K562 (cell line): Measurements from ENCODE around the gene TBX6. TPM values are rescaled to one million over a fixed set of nuclear protein-coding genes. Genes with fewer than 3 reads are reported as not detected.

Experiments
- ARHGAP35 ChIP-seq: fragments of 450-650 bp; IDR thresholded peaks from 2 replicates; pipeline ENCODE4 v1.6.1; 2018; ENCODE audit not compliant: partially characterized antibody
- ASH1L ChIP-seq: fragments of 450-650 bp; IDR thresholded peaks from 2 replicates; pipeline ENCODE4 v1.6.1; 2018; ENCODE audit warnings: borderline replicate concordance, mild to moderate bottlenecking, low read depth; ENCODE audit not compliant: partially characterized antibody
- BCL6 ChIP-seq: fragments of 250-450 bp; sonication (Bioruptor Pico); IDR thresholded peaks from 2 replicates; pipeline ENCODE4 v1.4.0; 2020
- CBX3 ChIP-seq, 2 experiments: IDR thresholded peaks; 1 replicate in 1 of 2; 2 replicates in 1 of 2; pipeline ENCODE4 v1.6.1; 2012; ENCODE audit warnings: inconsistent platforms in 2 of 2, low read length in 2 of 2, borderline replicate concordance in 1 of 2, control low read depth in 1 of 2
- CBX5 ChIP-seq: IDR thresholded peaks from 2 replicates; pipeline ENCODE4 v1.6.1; 2014; ENCODE audit warnings: low read depth, borderline replicate concordance
- CHD2 ChIP-seq: IDR thresholded peaks from 2 replicates; pipeline ENCODE4 v1.6.1; 2011; ENCODE audit warnings: low read depth, low read length
- DACH1 ChIP-seq: fragments of 450-650 bp; IDR thresholded peaks from 2 replicates; pipeline ENCODE4 v1.6.1; 2018; ENCODE audit not compliant: partially characterized antibody
- HDAC6 ChIP-seq: IDR thresholded peaks from 2 replicates; pipeline ENCODE4 v1.6.1; 2012; ENCODE audit warnings: low read depth, mild to moderate bottlenecking, control low read depth, inconsistent platforms, low read length, moderate library complexity
- MAFG ChIP-seq: fragments of 450-650 bp; conservative IDR thresholded peaks from 2 replicates; pipeline ENCODE4 v1.6.1; 2016; ENCODE audit warnings: missing genetic modification characterization, missing compliant biosample characterization
- PHF8 ChIP-seq: fragments of 200-600 bp; sonication (generic); IDR thresholded peaks from 2 replicates; pipeline ENCODE4 v1.6.1; 2012; ENCODE audit warnings: mixed run types, mild to moderate bottlenecking, inconsistent platforms, low read length, moderate library complexity, borderline replicate concordance
- POLR3A ChIP-seq: IDR thresholded peaks from 2 replicates; pipeline ENCODE4 v1.6.1; 2011; ENCODE audit warnings: borderline replicate concordance, mild to moderate bottlenecking, moderate library complexity; ENCODE audit not compliant: insufficient read length, insufficient read depth; ENCODE audit errors: extremely low read depth
- PTBP1 ChIP-seq: fragments of 200-400 bp; formaldehyde crosslinking; IDR thresholded peaks from 2 replicates; pipeline ENCODE4 v1.6.1; 2017; ENCODE audit warnings: low read depth, low read length
- PURB ChIP-seq: sonication (generic); formaldehyde crosslinking; IDR thresholded peaks from 2 replicates; pipeline ENCODE4 v1.9.0; 2021; ENCODE audit warnings: low read depth, mild to moderate bottlenecking, missing genetic modification reagents
- RFX1 ChIP-seq: fragments of 450-650 bp; IDR thresholded peaks from 2 replicates; pipeline ENCODE4 v1.6.1; 2016; ENCODE audit warnings: mild to moderate bottlenecking, moderate library complexity
- TCF3 ChIP-seq: sonication (generic); formaldehyde crosslinking; IDR thresholded peaks from 2 replicates; pipeline ENCODE4 v1.4.0; 2020; ENCODE audit warnings: mild to moderate bottlenecking, missing genetic modification reagents
- ZEB2 ChIP-seq: fragments of 450-650 bp; IDR thresholded peaks from 2 replicates; pipeline ENCODE4 v1.6.1; 2016
- ZNF436 ChIP-seq: fragments of 250-450, 450-650 bp; sonication (Bioruptor Pico); formaldehyde crosslinking; IDR thresholded peaks from 2 replicates; pipeline ENCODE4 v1.7.0; 2020; ENCODE audit warnings: mild to moderate bottlenecking
- polyA plus RNA-seq, 8 experiments: library from polyadenylated mRNA; depleted of rRNA in 4 of 8; stranded (reverse) in 5 of 8; unstranded in 3 of 8; fragments of >200 nt; fragmentation: Nextera tagmentation in 2 of 8; fragmentation: Illumina TruSeq in 1 of 8; extraction: Ambion mirVana in 2 of 8; extraction: Trizol in 1 of 8; gene quantifications; 2 replicates each; pipeline versions ENCODE4 v1.2.1 to v1.2.3, GENCODE V29; 2011 to 2014; ENCODE audit warnings: inconsistent platforms in 1 of 8, missing spikeins in 1 of 8
- total RNA-seq, 7 experiments: library from RNA; depleted of rRNA in 6 of 7; stranded (reverse); fragments of >200 nt in 6 of 7; fragmentation: Illumina TruSeq in 2 of 7; extraction: Trizol in 2 of 7; gene quantifications; 2 replicates each; pipeline versions ENCODE4 v1.2.1 to v1.2.3, GENCODE V29; 2011 to 2021; ENCODE audit warnings: low replicate concordance in 1 of 7
- TF ChIP-seq, protein P1 (sequence below), 2 experiments: fragments of 450-650 bp in 1 of 2; sonication (generic) in 1 of 2; formaldehyde crosslinking in 1 of 2; IDR thresholded peaks in 1 of 2; conservative IDR thresholded peaks in 1 of 2; 2 replicates each; pipeline versions ENCODE4 v1.6.1 to v1.8.1; 2016 to 2023; ENCODE audit warnings: mild to moderate bottlenecking in 2 of 2, moderate library complexity in 2 of 2, inconsistent platforms in 1 of 2, missing genetic modification reagents in 1 of 2
- TF ChIP-seq, protein P2 (sequence below): sonication (generic); formaldehyde crosslinking; IDR thresholded peaks from 2 replicates; pipeline ENCODE4 v1.8.1; 2022; ENCODE audit warnings: missing genetic modification reagents
- TF ChIP-seq, protein P3 (sequence below): fragments of 450-650 bp; IDR thresholded peaks from 2 replicates; pipeline ENCODE4 v1.6.1; 2017; ENCODE audit warnings: antibody characterized with exemption
- TF ChIP-seq, protein P4 (sequence below): sonication (generic); formaldehyde crosslinking; IDR thresholded peaks from 2 replicates; pipeline ENCODE4 v1.8.1; 2023; ENCODE audit warnings: mild to moderate bottlenecking, missing genetic modification reagents
- TF ChIP-seq, protein P5 (sequence below): IDR thresholded peaks from 2 replicates; pipeline ENCODE4 v1.6.1; 2011; ENCODE audit not compliant: insufficient read length; ENCODE audit errors: extremely low read depth

Gene TBX6
- total and polyA plus RNA-seq, 9 of the 15 experiments (the other 6 are each of a cell fraction or from before 2014, with no cell fraction given) = 0.07 to 0.58 (median 0.11) TPM; not detected in 2

DNA sequence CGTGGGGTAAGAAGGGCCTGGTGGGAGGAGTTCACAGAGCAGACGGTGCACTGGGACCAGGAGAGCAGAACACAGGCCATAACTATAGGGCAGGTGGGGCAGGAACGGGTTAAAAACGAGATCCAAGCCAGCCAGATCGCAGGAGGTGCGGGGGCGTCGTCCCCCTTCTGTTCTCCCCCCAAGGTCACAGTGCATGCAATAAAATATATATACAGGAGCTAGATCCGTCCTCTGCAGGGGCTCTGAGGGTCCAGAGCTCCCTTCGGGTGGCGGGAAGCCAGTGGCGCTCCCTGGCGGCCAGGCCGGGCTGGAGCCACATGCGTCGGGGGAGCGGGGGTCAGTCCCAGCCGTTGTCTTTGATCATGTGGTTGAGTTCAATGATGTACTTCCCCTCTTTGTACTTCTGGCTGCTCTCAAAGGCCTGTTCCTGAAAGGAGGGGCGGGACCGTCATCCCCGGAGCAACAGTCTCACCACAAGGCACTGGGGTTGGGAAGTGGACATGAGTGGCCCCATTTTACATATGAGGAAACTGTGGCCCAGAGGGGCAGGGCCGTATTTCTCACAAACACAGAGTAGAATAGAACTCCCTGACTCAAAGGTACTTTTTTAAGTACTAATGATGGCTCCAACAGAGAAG is 768 bp upstream of the TBX6 start (continued):
- TF ChIP-seq, protein P1, sequence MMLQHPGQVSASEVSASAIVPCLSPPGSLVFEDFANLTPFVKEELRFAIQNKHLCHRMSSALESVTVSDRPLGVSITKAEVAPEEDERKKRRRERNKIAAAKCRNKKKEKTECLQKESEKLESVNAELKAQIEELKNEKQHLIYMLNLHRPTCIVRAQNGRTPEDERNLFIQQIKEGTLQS (IDR thresholded peaks at IDR 0.05) = no peak
- TF ChIP-seq, protein P1 (CRISPR knock-in tag; conservative IDR thresholded peaks at IDR 0.05) = no peak
- TF ChIP-seq, protein P2, sequence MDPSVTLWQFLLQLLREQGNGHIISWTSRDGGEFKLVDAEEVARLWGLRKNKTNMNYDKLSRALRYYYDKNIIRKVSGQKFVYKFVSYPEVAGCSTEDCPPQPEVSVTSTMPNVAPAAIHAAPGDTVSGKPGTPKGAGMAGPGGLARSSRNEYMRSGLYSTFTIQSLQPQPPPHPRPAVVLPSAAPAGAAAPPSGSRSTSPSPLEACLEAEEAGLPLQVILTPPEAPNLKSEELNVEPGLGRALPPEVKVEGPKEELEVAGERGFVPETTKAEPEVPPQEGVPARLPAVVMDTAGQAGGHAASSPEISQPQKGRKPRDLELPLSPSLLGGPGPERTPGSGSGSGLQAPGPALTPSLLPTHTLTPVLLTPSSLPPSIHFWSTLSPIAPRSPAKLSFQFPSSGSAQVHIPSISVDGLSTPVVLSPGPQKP (CRISPR knock-in tag) = no peak
- peak; percentile 92 for TF ChIP-seq BCL6
- no peak; the same call in 1 of the 2 replicates for TF ChIP-seq ZEB2
- no peak for TF ChIP-seq POLR3A
- peak; percentile 78; the same call in 1 of the 2 replicates for TF ChIP-seq PTBP1
- TF ChIP-seq CBX5 = 0 out of 2 replicates have a peak, but pooled peaks have one; percentile 40
- TF ChIP-seq PHF8 = peak; percentile 32; the same call in 1 of the 2 replicates
- 0 out of 2 replicates have a peak, but pooled peaks have one; percentile 21 for TF ChIP-seq MAFG (tag)
- TF ChIP-seq ZNF436 (CRISPR knock-in tag) = no peak
- no peak for TF ChIP-seq ASH1L
- TF ChIP-seq ARHGAP35 = no peak
- no peak; the same call in 1 of the 2 replicates for TF ChIP-seq RFX1
- no peak for TF ChIP-seq CHD2
- TF ChIP-seq PURB = no peak
- TF ChIP-seq DACH1 = no peak
- peak; percentile 47; the same call in 1 of the 2 replicates for TF ChIP-seq TCF3
- TF ChIP-seq CBX3 (IDR thresholded peaks at IDR 0.05; ENCODE audit: borderline replicate concordance in 1 of 2, low read length in 2 of 2) = peak in 1 of 2 experiments; percentile 58; a peak in 1 of 3 replicates
- TF ChIP-seq HDAC6 = no peak
- TF ChIP-seq, protein P3, sequence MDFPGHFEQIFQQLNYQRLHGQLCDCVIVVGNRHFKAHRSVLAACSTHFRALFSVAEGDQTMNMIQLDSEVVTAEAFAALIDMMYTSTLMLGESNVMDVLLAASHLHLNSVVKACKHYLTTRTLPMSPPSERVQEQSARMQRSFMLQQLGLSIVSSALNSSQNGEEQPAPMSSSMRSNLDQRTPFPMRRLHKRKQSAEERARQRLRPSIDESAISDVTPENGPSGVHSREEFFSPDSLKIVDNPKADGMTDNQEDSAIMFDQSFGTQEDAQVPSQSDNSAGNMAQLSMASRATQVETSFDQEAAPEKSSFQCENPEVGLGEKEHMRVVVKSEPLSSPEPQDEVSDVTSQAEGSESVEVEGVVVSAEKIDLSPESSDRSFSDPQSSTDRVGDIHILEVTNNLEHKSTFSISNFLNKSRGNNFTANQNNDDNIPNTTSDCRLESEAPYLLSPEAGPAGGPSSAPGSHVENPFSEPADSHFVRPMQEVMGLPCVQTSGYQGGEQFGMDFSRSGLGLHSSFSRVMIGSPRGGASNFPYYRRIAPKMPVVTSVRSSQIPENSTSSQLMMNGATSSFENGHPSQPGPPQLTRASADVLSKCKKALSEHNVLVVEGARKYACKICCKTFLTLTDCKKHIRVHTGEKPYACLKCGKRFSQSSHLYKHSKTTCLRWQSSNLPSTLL = no peak
- TF ChIP-seq, protein P4, sequence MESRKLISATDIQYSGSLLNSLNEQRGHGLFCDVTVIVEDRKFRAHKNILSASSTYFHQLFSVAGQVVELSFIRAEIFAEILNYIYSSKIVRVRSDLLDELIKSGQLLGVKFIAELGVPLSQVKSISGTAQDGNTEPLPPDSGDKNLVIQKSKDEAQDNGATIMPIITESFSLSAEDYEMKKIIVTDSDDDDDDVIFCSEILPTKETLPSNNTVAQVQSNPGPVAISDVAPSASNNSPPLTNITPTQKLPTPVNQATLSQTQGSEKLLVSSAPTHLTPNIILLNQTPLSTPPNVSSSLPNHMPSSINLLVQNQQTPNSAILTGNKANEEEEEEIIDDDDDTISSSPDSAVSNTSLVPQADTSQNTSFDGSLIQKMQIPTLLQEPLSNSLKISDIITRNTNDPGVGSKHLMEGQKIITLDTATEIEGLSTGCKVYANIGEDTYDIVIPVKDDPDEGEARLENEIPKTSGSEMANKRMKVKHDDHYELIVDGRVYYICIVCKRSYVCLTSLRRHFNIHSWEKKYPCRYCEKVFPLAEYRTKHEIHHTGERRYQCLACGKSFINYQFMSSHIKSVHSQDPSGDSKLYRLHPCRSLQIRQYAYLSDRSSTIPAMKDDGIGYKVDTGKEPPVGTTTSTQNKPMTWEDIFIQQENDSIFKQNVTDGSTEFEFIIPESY (CRISPR knock-in tag) = peak; percentile 54; the same call in 1 of the 2 replicates
- TF ChIP-seq, protein P5, sequence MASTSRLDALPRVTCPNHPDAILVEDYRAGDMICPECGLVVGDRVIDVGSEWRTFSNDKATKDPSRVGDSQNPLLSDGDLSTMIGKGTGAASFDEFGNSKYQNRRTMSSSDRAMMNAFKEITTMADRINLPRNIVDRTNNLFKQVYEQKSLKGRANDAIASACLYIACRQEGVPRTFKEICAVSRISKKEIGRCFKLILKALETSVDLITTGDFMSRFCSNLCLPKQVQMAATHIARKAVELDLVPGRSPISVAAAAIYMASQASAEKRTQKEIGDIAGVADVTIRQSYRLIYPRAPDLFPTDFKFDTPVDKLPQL = no peak
